H4 (cell line): Measurements from ENCODE around the gene VAV2. TPM values are rescaled to one million over a fixed set of nuclear protein-coding genes. Genes with fewer than 3 reads are reported as not detected.

Experiments
- DNase-seq: peaks from one replicate; pipeline ENCODE4 v3.0.0-alpha.2; 2015; ENCODE audit warnings: low spot score
- total RNA-seq: library from RNA; depleted of rRNA; stranded (reverse); fragments of >200 nt; shearing (Covaris generic); gene quantifications from 2 replicates; pipeline ENCODE4 v1.2.3, GENCODE V29; 2014

VAV2 gene
- total RNA-seq, 1 experiment from 2014 or later, result 4.5 TPM

DNA sequence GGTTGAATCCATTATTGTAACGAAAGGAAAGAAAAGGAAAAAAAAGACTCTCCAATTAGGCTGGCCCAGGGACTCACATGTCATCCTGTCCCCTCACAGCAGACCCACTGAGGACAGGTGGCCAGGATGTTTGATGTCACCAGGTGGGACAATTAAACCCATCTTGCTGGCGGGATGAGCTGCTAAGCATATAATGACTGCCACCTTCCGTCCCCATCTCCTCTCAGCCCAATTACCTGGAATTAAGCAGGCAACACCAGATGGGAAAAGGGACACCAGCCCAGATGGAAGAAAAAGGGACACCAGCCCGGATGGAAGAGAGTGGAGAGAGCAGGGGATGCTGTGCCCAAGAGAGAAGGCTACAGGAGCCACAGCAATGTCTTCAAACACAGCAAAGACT is 137.4 kb downstream of the VAV2 start:
- no peak for DNase-seq

GRCh38 chr9:133854048-133854447 is 138.1 kb downstream of the VAV2 start:
- no peak for DNase-seq

- no peak for DNase-seq
Observed at GRCh38 chr9:133853331-133853730, 138.8 kb downstream of the VAV2 start.

DNA sequence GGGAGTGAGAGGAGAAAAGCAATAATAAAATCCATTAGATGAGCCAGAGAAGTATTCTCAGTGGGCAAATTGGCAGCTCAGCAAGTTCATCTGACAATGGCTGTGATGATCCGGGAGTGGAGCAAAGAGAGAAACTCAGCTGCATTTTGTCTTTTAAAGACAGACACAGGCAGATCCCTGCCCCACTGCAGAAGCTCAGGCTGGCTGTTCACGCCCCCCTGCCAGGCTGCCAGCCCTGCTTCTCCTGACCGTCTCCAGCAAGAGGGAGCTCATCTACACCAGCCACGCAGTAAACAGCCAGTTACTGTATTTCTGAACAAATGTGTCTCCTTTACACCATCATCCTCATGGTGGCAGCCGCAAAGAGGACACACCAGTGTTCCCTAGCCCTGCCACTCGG is 139.7 kb downstream of the VAV2 start:
- DNase-seq, result no peak

DNA sequence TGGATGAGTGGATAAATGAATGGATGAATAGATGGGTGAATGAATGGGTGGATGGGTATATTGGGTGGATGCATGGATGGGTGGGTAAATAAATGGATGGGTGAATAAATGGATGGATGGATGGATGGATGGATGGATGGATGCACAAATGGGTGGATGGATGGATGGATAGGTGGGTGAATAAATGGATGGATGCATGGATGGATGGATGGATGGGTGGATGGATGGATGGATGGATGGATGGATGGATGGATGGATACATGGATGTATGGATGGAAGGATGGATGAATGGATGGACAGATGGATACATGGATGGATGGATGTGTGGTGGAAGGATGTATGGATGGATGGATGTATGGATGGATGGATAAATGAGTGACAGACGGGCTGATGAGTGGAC is 140.4 kb downstream of the VAV2 start:
- no peak for DNase-seq

GRCh38 chr9:133850937-133851336 is 141.2 kb downstream of the VAV2 start:
- no peak for DNase-seq

DNA sequence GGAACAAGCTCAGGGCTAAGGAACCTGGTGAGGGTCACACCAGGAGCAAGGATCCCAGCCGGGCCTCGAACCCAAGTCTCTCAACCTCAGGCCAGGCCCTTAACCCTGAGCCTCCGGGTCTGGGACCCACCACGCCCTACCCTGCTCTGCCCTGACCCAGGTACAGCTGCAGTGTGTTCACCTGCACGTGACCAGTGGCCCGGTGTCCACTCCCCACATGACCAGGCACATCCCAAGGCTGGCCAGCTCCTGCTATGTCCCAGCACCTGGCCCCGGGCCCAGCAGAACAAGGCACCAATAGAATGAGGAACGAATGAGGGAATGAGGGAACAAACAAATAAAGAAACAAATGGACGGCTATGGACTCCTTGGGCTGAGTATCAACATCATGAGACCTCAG is 142.0 kb downstream of the VAV2 start:
- no peak for DNase-seq

- no peak for DNase-seq
Observed at GRCh38 chr9:133849110-133849670, 142.9 kb downstream of the VAV2 start.

DNA sequence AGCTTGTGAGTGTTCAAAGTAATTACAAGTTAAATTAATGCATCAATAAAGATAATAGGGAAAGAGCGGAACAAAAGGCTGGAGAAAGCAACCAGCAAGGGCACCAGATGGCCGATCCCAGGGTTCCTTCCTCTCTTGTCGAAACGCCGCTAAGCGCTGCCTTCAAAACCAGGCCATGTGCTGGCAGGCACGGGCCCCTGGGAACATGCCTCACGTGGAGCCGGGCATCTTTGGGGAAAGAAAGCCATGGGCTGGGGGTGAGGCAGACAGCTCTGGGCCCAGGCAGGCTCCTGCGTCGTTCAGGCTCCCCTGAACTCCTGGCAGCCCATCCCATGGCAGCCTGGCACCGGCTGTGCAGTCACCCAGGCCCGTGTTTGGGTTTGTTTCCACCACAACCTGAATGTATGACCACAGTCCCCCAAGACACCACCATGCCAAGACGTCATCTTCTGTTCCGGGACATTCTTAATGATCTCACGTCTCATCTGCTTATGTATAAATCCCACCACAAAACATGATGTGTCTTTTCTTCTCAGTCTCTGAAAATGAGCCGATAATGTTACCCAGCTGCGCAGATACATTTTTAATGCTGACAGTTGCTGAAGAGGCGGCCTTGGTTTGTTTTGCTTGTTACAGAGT is 143.5 kb downstream of the VAV2 start:
- DNase-seq, result no peak

GRCh38 chr9:133846483-133847090 is 145.5 kb downstream of the VAV2 start:
- DNase-seq, result no peak

- peak; percentile 23 for DNase-seq
Observed at GRCh38 chr9:133845440-133845839, 146.7 kb downstream of the VAV2 start.

- DNase-seq, result no peak
Observed at GRCh38 chr9:133844881-133845410, 147.2 kb downstream of the VAV2 start.

- no peak for DNase-seq
Observed at GRCh38 chr9:133844398-133844784, 147.7 kb downstream of the VAV2 start.

DNA sequence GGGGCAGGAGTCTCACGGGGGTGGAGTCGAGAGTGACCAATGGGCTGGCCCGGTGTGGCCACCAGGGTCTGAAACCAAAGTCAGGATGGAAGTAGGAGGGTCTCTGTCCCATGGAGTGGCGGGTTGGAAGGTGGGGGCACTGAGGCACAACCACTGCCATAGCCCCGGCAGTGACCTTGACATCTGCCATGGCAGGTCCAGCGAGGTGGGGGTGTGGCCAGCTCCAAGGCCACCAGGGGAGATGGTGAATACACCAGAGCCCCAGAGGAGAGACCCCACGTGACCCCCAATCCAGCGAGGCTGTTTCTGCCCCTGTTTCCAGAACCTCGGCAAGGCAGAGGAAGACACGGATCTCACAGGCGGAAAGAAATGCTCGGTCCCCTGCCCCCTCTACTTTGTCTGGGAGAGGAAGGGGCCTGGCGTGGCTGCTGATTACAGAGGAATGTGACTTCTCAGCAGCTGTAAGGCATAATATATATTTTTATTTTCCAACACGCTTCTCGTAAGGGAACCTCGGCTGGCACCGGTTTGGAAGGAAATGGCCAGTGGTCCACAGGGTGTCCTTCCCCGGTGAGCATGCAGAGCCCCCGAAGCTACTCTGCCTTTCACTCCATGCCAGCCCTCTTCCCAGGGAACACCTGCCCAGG is 148.2 kb downstream of the VAV2 start:
- no peak for DNase-seq

DNA sequence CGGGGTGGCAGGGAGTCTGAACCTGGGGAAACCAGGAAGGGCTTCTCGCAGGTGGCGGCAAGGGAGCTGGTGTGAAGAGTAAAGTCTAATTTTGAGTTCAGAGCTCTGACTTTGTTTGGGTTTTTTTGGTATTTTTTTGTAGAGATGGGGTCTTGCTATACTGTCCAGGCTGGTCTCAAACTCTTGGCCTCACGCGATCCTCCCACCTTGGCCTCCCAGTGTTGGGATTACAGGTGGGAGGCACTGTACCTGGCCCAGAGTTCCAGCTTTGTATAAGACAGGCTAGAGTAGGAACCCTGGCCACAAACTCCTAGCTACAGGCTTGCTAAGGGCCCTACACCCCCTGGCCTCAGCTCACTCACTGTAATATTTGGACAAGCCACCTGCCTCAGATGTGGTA is 148.9 kb downstream of the VAV2 start:
- no peak for DNase-seq

- DNase-seq, result no peak
Observed at GRCh38 chr9:133842721-133843227, 149.3 kb downstream of the VAV2 start.

- no peak for DNase-seq
Observed at GRCh38 chr9:133842174-133842573, 149.9 kb downstream of the VAV2 start.

DNA sequence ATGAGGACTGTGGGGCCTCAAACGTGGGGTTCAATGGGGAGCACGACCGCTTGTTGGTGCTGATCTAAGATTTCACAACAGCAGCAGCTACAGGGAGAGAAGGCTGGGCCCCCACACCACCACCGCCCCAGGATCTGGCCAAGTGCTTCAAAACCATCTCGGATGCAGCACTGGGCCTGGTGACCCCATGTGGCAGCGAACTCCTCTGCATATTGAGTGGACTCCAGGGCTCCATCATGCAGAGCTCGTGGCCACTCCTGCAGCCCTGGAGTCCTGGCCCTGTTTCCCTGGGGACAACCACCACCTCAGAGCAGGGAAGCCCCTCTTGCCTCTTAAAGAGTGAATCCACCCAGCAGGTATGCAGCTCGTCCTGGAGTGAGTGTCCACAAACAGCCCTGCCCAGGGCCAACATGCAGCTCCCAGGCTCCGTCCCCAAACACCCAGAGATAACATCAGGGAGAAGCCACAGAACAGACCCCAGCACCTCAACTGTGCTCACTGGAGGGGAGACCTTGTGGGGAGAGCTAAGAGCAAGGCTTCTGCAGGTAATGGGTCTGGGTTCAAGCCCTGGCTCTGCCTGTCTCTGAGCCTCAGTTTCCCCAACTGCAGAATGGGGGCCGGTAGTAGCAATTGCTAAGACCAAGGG is 150.8 kb downstream of the VAV2 start:
- no peak for DNase-seq

GRCh38 chr9:133839822-133840329 is 152.2 kb downstream of the VAV2 start:
- no peak for DNase-seq

- no peak for DNase-seq
Observed at GRCh38 chr9:133838859-133839507, 153.1 kb downstream of the VAV2 start.
